HEK293 (cell line): ENCODE measurements around the gene TECPR2.

Experiments
- GLI2 ChIP-seq: fragments of 450-650 bp; formaldehyde crosslinking; IDR thresholded peaks from 2 replicates; pipeline ENCODE4; 2017; ENCODE audit warnings: missing biosample characterization, missing genetic modification characterization, low read depth, borderline replicate concordance
- HIC1 ChIP-seq: fragments of 450-650 bp; formaldehyde crosslinking; IDR thresholded peaks from 2 replicates; pipeline ENCODE4 v1.5.1; 2016; ENCODE audit warnings: missing biosample characterization, missing genetic modification characterization
- HOXC10 ChIP-seq: sonication (generic); formaldehyde crosslinking; IDR thresholded peaks from 2 replicates; pipeline ENCODE4 v1.8.1; 2023; ENCODE audit warnings: mild to moderate bottlenecking, missing genetic modification reagents
- KLF10 ChIP-seq: fragments of 450-650 bp; IDR thresholded peaks from 2 replicates; pipeline ENCODE4 v1.5.1; 2018; ENCODE audit warnings: missing biosample characterization, mild to moderate bottlenecking, missing genetic modification characterization
- PRDM10 ChIP-seq: fragments of 450-650 bp; formaldehyde crosslinking; IDR thresholded peaks from 2 replicates; pipeline ENCODE4 v1.5.1; 2016; ENCODE audit warnings: missing biosample characterization, missing genetic modification characterization
- REST ChIP-seq: fragments of 450-650 bp; formaldehyde crosslinking; IDR thresholded peaks from 2 replicates; pipeline ENCODE4 v1.5.1; 2016; ENCODE audit warnings: missing biosample characterization, missing genetic modification characterization
- SCRT2 ChIP-seq: fragments of 450-650 bp; formaldehyde crosslinking; IDR thresholded peaks from 2 replicates; pipeline ENCODE4 v1.5.1; 2016; ENCODE audit warnings: missing biosample characterization, missing genetic modification characterization
- SP7 ChIP-seq: fragments of 450-650 bp; formaldehyde crosslinking; IDR thresholded peaks from 2 replicates; pipeline ENCODE4 v1.5.1; 2016; ENCODE audit warnings: missing biosample characterization, missing genetic modification characterization
- ZBTB1 ChIP-seq: fragments of 450-650 bp; formaldehyde crosslinking; IDR thresholded peaks from 2 replicates; pipeline ENCODE4 v1.5.1; 2016; ENCODE audit warnings: missing biosample characterization, missing genetic modification characterization
- ZFHX2 ChIP-seq: fragments of 450-650 bp; formaldehyde crosslinking; conservative IDR thresholded peaks from 2 replicates; pipeline ENCODE4 v1.5.1; 2016; ENCODE audit warnings: missing biosample characterization, missing genetic modification characterization
- ZFP41 ChIP-seq: fragments of 450-650 bp; formaldehyde crosslinking; IDR thresholded peaks from 2 replicates; pipeline ENCODE4 v1.5.1; 2016; ENCODE audit warnings: missing biosample characterization, missing genetic modification characterization, borderline replicate concordance
- ZNF10 ChIP-seq: fragments of 450-650 bp; formaldehyde crosslinking; IDR thresholded peaks from 2 replicates; pipeline ENCODE4 v1.5.1; 2017; ENCODE audit warnings: missing biosample characterization, missing genetic modification characterization
- ZNF148 ChIP-seq: fragments of 450-650 bp; formaldehyde crosslinking; IDR thresholded peaks from 2 replicates; pipeline ENCODE4 v1.5.0; 2017; ENCODE audit warnings: missing biosample characterization, missing genetic modification characterization, borderline replicate concordance
- ZNF223 ChIP-seq: fragments of 450-650 bp; formaldehyde crosslinking; IDR thresholded peaks from 2 replicates; pipeline ENCODE4 v1.5.1; 2016; ENCODE audit warnings: missing biosample characterization, missing genetic modification characterization
- ZNF274 ChIP-seq, 2 experiments: fragments of 200-500 bp in 1 of 2; fragments of 450-650 bp in 1 of 2; sonication (Bioruptor generic) in 1 of 2; formaldehyde crosslinking in 1 of 2; IDR thresholded peaks; 2 replicates each; pipeline versions ENCODE4 v1.5.1 to v1.6.1; 2014 to 2016; ENCODE audit warnings: borderline replicate concordance in 1 of 2, inconsistent platforms in 1 of 2, low read length in 1 of 2, missing biosample characterization in 1 of 2, missing genetic modification characterization in 1 of 2
- ZNF311 ChIP-seq: fragments of 450-650 bp; formaldehyde crosslinking; IDR thresholded peaks from 2 replicates; pipeline ENCODE4 v1.5.1; 2017; ENCODE audit warnings: missing biosample characterization, missing genetic modification characterization, borderline replicate concordance
- ZNF544 ChIP-seq: fragments of 450-650 bp; formaldehyde crosslinking; IDR thresholded peaks from 2 replicates; pipeline ENCODE4 v1.5.0; 2017; ENCODE audit warnings: missing biosample characterization, missing genetic modification characterization
- ZNF561 ChIP-seq: fragments of 450-650 bp; IDR thresholded peaks from 2 replicates; pipeline ENCODE4 v1.5.1; 2018; ENCODE audit warnings: missing biosample characterization, missing genetic modification characterization, borderline replicate concordance
- ZNF610 ChIP-seq: fragments of 450-650 bp; formaldehyde crosslinking; IDR thresholded peaks from 2 replicates; pipeline ENCODE4 v1.5.1; 2016; ENCODE audit warnings: missing biosample characterization, missing genetic modification characterization, borderline replicate concordance
- ZNF626 ChIP-seq: fragments of 450-650 bp; sonication (Bioruptor Pico); formaldehyde crosslinking; IDR thresholded peaks from 2 replicates; pipeline ENCODE4 v1.5.1; 2018; ENCODE audit warnings: missing biosample characterization, missing genetic modification characterization, inconsistent platforms
- ZNF660 ChIP-seq: fragments of 450-650 bp; IDR thresholded peaks from 2 replicates; pipeline ENCODE4 v1.5.1; 2018; ENCODE audit warnings: missing biosample characterization, mild to moderate bottlenecking, missing genetic modification characterization
- ZNF670 ChIP-seq: fragments of 450-650 bp; formaldehyde crosslinking; IDR thresholded peaks from 2 replicates; pipeline ENCODE4 v1.5.1; 2016; ENCODE audit warnings: missing biosample characterization, missing genetic modification characterization, low read depth
- ZNF704 ChIP-seq: fragments of 450-650 bp; formaldehyde crosslinking; IDR thresholded peaks from 2 replicates; pipeline ENCODE4 v1.5.1; 2016; ENCODE audit warnings: missing biosample characterization, missing genetic modification characterization
- ZNF76 ChIP-seq: fragments of 450-650 bp; formaldehyde crosslinking; IDR thresholded peaks from 2 replicates; pipeline ENCODE4; 2016; ENCODE audit warnings: low read depth, missing biosample characterization, missing genetic modification characterization, borderline replicate concordance
- ZNF768 ChIP-seq: fragments of 450-650 bp; formaldehyde crosslinking; IDR thresholded peaks from 2 replicates; pipeline ENCODE4 v1.5.1; 2018; ENCODE audit warnings: missing biosample characterization, mild to moderate bottlenecking, missing genetic modification characterization

The TECPR2 gene

GRCh38 chr14:102314242-102315011 lies 48.3 kb upstream of the TECPR2 start (continued):
- TF ChIP-seq ZNF311 (tag by site-specific recombination) (no peak), GLI2 (no peak), ZNF626 (tag by site-specific recombination) (no peak), ZNF704 (tag by site-specific recombination) (no peak), ZNF76 (tag by site-specific recombination) (peak; percentile 68), ZNF561 (tag by site-specific recombination) (0 out of 2 replicates have a peak, but pooled peaks have one; percentile 36), ZNF670 (no peak), REST (no peak), HIC1 (tag by site-specific recombination) (peak; percentile 97), ZNF660 (tag by site-specific recombination) (peak; percentile 83), HOXC10 (CRISPR knock-in tag) (no peak), ZBTB1 (no peak), SP7 (tag by site-specific recombination) (peak; percentile 84), ZNF610 (tag by site-specific recombination) (no peak), ZNF768 (tag by site-specific recombination) (no peak), PRDM10 (tag by site-specific recombination) (peak; percentile 44; the same call in 1 of the 2 replicates), KLF10 (tag by site-specific recombination) (no peak), ZNF274 (IDR thresholded peaks at IDR 0.05; ENCODE audit: low read length) (no peak), ZNF274 (tag by site-specific recombination; IDR thresholded peaks at IDR 0.05; ENCODE audit: borderline replicate concordance) (no peak), ZNF148 (tag by site-specific recombination) (no peak), ZNF10 (tag by site-specific recombination) (0 out of 2 replicates have a peak, but pooled peaks have one; percentile 25), ZFHX2 (peak; percentile 87), ZNF544 (tag by site-specific recombination) (no peak), SCRT2 (tag by site-specific recombination) (0 out of 2 replicates have a peak, but pooled peaks have one; percentile 28), ZNF223 (no peak), ZFP41 (tag by site-specific recombination) (no peak)
